Measurements from ENCODE around the gene TXNIP. TPM values are rescaled to one million over a fixed set of nuclear protein-coding genes. Genes with fewer than 3 reads are reported as not detected.

Gene TXNIP
- total RNA-seq, 2 donors from 2014 or later: 550 to 720 TPM

GRCh38 chr1:145957443-145958319 lies 38.7 kb downstream of the TXNIP start, which contains the start of gene LIX1L:
Gene LIX1L (minus strand): TSS chr1:145958017. CDS start chr1:145957927, 90 bp downstream.
- ATAC-seq (peak; percentile 95), DNase-seq (peak; percentile 96 to 97)
- intact Hi-C loops (cut with DNase I, micrococcal nuclease): no loop called here

GRCh38 chr1:145956781-145957442 lies 39.5 kb downstream of the TXNIP start:
- no peak for DNase-seq
- ATAC-seq: no peak
- intact Hi-C loops (cut with DNase I, micrococcal nuclease): no loop called here

- intact Hi-C loops (cut with DNase I, micrococcal nuclease): no loop called here
- no peak for ATAC-seq
- DNase-seq: no peak
These were observed 40.0 kb downstream of the TXNIP start for GRCh38 chr1:145956361-145956760.

GRCh38 chr1:145955436-145955835 lies 40.9 kb downstream of the TXNIP start:
- DNase-seq (no peak), ATAC-seq (no peak)
- intact Hi-C loops (cut with DNase I, micrococcal nuclease): no loop called here

- ATAC-seq (peak; percentile 41), DNase-seq (no peak)
- intact Hi-C loops (cut with DNase I, micrococcal nuclease): no loop called here
These were observed 42.5 kb downstream of the TXNIP start for GRCh38 chr1:145953861-145954260.

GRCh38 chr1:145952903-145953302 lies 43.5 kb downstream of the TXNIP start:
- intact Hi-C loops (cut with DNase I, micrococcal nuclease): no loop called here
- ATAC-seq (no peak), DNase-seq (no peak)

- no peak for DNase-seq
- intact Hi-C loops (cut with DNase I, micrococcal nuclease): no loop called here
These were observed 44.9 kb downstream of the TXNIP start for GRCh38 chr1:145951526-145951925.

GRCh38 chr1:145949219-145949618 lies 47.2 kb downstream of the TXNIP start:
- no peak for ATAC-seq
- intact Hi-C loops (cut with DNase I, micrococcal nuclease): no loop called here
- DNase-seq: no peak

More at GRCh38 chr1:145951526-145951925, 44.9 kb downstream of the TXNIP start:
- no peak for ATAC-seq

GRCh38 chr1:145947551-145947950 lies 48.8 kb downstream of the TXNIP start:
- intact Hi-C loops (cut with DNase I, micrococcal nuclease): no loop called here
- ATAC-seq (no peak), DNase-seq (no peak)

- ATAC-seq (peak; percentile 78), DNase-seq (no peak)
- intact Hi-C loops (cut with DNase I, micrococcal nuclease): no loop called here
These were observed 49.8 kb downstream of the TXNIP start for GRCh38 chr1:145946477-145946986.

GRCh38 chr1:145944532-145944931 lies 51.8 kb downstream of the TXNIP start:
- intact Hi-C loops (cut with DNase I, micrococcal nuclease): no loop called here
- DNase-seq: no peak
- peak; percentile 75 for ATAC-seq

GRCh38 chr1:145942871-145943270 lies 53.5 kb downstream of the TXNIP start:
- no peak for DNase-seq
- no peak for ATAC-seq

More at GRCh38 chr1:145942871-145943270, 53.5 kb downstream of the TXNIP start:
- intact Hi-C loops (cut with DNase I, micrococcal nuclease): no loop called here

Other genes starting within 250 kb of the TXNIP start
- gene RNF115, start 172.5 kb downstream of the TXNIP start, total RNA-seq: 1 to 10 TPM; 7.4 to 7.7 TPM
- 10 to 100 TPM; 18.4 to 20.3 TPM for gene POLR3C, start 172.4 kb downstream of the TXNIP start, total RNA-seq
- gene NUDT17, start 150.9 kb downstream of the TXNIP start, total RNA-seq: 1 to 10 TPM; 1.3 TPM
- gene PIAS3, start 137.5 kb downstream of the TXNIP start, total RNA-seq: 10 to 100 TPM; 11.0 to 11.4 TPM
- under 1 TPM; 0.12 to 0.53 TPM for gene ANKRD35, start 110.7 kb downstream of the TXNIP start, total RNA-seq
- 1 to 10 TPM in 1 of 2 donors, under 1 TPM in 1; 0.84 to 1.7 TPM for gene ITGA10, start 86.5 kb downstream of the TXNIP start, total RNA-seq
- 10 to 100 TPM; 33.8 to 37.1 TPM for gene PEX11B, start 77.9 kb downstream of the TXNIP start, total RNA-seq
- gene RBM8A, start 69.1 kb downstream of the TXNIP start, total RNA-seq: 10 to 100 TPM; 86.9 to 94.1 TPM
- gene LIX1L, start 38.6 kb downstream of the TXNIP start, total RNA-seq: 1 to 10 TPM; 4.2 to 9.0 TPM
- under 1 TPM; 0.27 to 0.42 TPM for gene ANKRD34A, start 32.0 kb downstream of the TXNIP start, total RNA-seq
- 10 to 100 TPM; 13.6 to 17.0 TPM for gene POLR3GL, start 31.9 kb downstream of the TXNIP start, total RNA-seq
- gene HJV, start 25.2 kb upstream of the TXNIP start, total RNA-seq: not detected
- 1 to 10 TPM; 2.2 to 2.4 TPM for gene NBPF10, start 148.2 kb upstream of the TXNIP start, total RNA-seq
- 10 to 100 TPM; 32.4 to 36.1 TPM for gene NOTCH2NLA, start 232.4 kb upstream of the TXNIP start, total RNA-seq